ENCODE results near the gene SAE1.

The SAE1 gene

DNA sequence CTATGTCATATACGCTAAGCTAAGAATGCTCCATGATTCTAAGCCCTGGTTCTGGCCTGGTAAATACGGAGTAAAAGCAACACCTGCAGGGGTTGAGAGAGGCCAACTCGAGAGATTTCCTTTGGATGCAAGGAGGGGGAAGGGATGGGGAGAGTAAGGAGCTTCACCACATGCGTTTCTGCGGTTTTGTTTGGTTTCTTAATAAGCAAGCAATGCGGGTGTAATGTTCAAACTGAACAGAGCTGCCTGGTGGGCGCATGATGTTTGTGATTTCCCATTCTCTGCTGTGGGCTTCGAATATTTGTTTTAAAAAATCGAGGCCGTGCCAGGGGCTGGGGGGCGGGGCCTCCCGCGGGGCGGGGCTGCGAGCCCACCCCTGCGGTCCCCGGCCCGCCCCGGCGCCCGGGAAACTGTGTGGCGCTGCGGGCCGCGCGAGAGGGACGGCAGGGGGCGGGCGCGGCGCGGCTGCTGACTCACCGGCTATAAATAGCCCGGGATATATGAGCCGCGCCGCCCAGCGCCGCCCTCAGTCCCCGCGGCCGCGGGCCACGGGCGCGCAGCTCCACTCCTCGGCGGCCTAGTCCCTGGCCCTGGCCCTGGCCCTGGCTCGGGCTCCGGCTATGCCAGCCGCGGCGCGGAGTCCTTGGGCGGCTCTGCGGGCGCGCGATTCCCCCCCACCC is 95.3 kb downstream of the SAE1 start:
- peak; percentile 93 for DNase-seq

GRCh38 chr19:47226426-47227351 is 96.1 kb downstream of the SAE1 start:
- DNase-seq = peak; percentile 75

GRCh38 chr19:47227352-47228167 is 96.9 kb downstream of the SAE1 start:
- DNase-seq = peak; percentile 81

- DNase-seq = peak; percentile 52
These were observed 97.7 kb downstream of the SAE1 start for GRCh38 chr19:47228168-47228936.

- DNase-seq = peak; percentile 52
These were observed 98.5 kb downstream of the SAE1 start for GRCh38 chr19:47228937-47229675.

- peak; percentile 60 for DNase-seq
These were observed 99.0 kb downstream of the SAE1 start for GRCh38 chr19:47229676-47230053.

- DNase-seq = peak; percentile 77
These were observed 99.7 kb downstream of the SAE1 start for GRCh38 chr19:47230054-47230920.

DNA sequence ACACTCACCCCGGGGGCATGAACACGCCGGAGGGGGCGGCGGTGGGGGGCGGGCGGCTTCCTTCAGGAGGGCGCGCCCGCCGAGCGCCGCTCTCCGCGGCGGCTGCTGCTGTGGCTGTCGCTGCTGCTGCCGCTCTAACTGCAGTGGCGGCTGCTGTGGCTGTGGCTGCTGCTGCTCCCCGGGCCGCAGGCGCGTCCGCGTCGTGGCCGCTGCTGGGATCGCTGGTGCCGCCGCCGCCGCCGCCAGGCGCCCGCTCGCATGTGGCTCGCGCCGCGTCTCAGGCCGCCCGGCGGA is 100.2 kb downstream of the SAE1 start, which contains the start of gene BBC3:
Gene BBC3 (minus strand): TSS at position 279 of the 294 bp plus-strand sequence. CDS start 2,768 bp downstream, outside the sequence.
- no peak for DNase-seq

GRCh38 chr19:47231215-47232054 is 100.8 kb downstream of the SAE1 start:
- peak; percentile 91 for DNase-seq

DNA sequence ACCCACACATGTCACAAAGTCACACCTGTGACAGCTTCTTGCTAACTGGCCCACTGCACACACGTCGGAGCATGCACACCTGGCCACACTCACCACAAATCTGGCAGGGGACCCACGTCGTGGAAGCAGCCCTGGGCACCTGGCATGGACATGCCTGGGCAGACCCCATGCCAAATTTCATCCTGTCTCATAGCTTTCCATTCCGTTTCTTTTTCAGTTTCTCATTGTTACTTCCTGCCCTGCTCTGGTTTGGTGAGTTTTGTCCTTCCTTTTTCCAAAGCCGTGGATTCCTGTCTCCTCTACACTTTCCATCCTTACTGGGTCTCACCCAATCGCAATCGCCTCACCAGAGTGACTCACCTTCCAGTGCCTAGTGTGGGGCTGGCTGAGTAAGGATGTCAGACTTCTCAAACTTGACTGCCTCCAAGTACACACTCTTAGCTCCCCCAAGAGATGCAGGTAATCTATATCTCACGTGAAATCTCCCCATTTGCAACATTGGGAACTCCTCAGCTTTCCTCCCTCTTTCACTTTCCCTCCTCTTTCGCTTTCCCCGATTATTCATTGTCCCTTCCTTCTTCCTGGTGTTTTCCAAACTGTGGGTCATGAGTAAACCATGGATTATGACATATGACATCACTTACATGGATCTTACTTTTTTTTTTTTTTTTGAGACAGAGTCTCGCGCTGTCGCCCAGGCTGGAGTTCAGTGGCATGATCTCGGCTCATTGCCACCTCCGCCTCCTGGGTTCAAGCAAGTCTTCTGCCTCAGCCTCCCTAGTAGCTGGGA is 102.0 kb downstream of the SAE1 start:
- no peak for DNase-seq

DNA sequence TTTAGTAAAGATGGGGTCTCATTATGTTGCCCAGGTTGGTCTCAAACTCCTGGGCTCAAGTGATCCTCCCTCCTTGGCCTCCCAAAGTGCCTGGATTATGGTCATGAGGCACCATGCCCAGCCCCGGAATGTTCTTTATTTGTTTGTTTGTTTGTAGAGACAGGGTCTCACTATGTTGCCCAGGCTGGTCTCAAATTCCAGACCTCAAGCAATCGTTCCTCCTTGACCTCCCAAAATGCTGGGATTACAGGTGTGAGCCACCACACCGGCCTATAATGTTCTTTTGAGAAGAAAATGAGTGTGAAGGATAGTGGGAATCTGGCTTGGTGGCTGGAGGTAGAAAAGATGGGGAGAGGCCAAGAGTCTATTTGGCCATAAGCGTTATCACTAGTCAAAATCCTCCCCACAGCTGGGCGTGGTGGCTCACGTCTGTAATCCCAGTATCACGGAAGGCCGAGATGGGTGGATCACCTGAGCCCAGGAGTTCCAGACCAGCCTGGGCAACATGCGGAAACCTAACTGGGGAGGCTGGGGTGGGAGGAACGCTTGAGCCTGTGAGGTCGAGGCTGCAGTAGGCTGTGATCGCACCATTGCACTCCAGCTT is 105.5 kb downstream of the SAE1 start:
- no peak for DNase-seq

GRCh38 chr19:47239152-47239551 is 108.5 kb downstream of the SAE1 start:
- no peak for DNase-seq

DNA sequence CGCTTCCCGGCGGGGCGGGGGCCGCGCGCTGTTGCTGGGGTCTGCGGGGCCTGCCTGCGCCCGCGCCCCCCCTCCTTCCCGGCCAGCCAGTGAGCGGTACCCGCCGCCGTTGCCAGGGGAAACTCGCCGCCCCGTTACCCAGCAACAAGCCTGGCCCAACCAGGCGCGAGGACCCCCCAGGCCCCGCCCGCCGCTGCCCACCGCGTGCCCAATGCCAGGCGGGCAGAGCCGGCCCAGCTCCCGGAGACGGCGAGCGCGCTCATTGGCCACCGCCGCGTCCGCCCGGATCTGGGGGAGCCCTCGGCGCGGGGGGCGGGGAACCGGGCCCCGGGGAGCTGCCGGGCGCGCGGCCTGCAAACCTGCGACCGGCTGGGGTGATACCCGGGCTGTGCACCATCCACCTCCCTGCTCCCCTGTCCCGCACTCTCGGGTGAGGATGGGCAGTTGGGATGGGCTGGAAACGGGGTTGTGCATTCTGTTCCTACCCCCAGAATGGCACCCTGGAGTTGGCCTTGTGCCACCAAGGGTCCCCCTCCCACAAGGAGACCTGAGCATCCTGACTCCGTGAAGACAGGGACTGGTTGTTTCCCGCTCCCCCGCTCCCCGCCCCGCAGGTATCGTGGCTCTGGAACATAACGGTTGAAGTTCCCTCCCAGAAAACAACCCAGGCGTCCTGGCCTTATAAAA is 109.1 kb downstream of the SAE1 start:
- DNase-seq = peak; percentile 77

GRCh38 chr19:47240556-47240955 is 109.9 kb downstream of the SAE1 start:
- no peak for DNase-seq

DNA sequence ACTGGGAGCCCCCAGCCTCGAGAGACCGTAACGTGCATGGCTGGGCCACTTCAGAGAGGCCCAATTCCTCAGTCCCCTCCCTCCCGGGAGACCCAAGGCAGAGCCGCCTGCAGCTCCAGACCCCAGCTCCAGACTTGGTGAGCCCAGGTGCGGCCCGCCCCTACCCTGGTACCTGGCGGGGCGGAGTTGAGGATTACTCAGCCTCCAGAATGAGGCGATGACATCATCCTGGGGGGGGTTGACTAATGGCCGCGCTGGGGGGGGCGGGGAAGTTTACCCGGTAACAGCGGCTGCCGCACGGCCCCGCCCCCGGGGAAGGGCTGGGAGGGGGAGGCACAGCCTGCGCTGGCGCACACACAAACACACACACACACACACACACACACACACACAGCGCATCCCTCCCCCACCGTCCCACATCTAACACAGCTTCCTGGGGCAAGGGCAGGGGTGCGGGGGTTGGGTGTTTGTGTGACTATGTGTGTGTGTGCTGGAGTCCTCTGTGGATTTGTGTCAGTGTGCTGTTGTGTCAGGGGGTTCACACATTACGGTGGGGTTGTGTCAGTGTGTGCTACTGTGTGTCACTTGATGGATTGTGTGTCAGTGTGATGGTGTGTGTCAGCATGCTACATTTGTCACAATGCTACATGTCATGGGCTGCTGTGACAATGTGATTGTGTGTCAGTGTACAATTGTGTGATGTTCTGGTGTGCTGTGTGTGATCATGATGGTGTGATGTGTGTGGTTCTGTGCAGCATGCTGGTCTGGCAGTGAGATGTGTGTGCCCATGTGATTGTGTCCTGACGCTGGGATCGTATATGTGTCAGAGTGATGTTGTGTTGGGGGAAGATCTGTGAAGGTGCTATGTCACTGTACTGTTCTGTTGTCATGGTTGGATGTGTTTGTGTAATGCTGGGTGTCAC is 110.6 kb downstream of the SAE1 start:
- DNase-seq = no peak

GRCh38 chr19:47241919-47242577 is 111.4 kb downstream of the SAE1 start:
- no peak for DNase-seq

Measured in right forelimb (tissue), 1 donor.